Hematopoietic multipotent progenitor cell (in vitro differentiated cells): ENCODE results near the gene ENTPD3. TPM values are rescaled to one million over a fixed set of nuclear protein-coding genes. Genes with fewer than 3 reads are reported as not detected.

Experiments used
- DNase-seq, 3 donors: peaks; one replicate each; pipeline ENCODE4 v3.0.0-alpha.2; 2011 to 2015; ENCODE audit warnings: low read depth in 2 of 3, low spot score in 2 of 3
- total RNA-seq: library from RNA; depleted of rRNA; stranded (reverse); fragments of >200 nt; gene quantifications from one replicate; pipeline ENCODE4 v1.2.3, GENCODE V29; 2012

ENTPD3 gene
- total RNA-seq, 1 donor: not detected

GRCh38 chr3:40398346-40398745 is 11.4 kb downstream of the ENTPD3 start:
- no peak for DNase-seq

- DNase-seq: no peak
These were observed 17.7 kb downstream of the ENTPD3 start for GRCh38 chr3:40404591-40405198.

GRCh38 chr3:40407007-40407406 is 20.0 kb downstream of the ENTPD3 start:
- DNase-seq: no peak

- DNase-seq: no peak
These were observed 20.6 kb downstream of the ENTPD3 start for GRCh38 chr3:40407611-40408010.

GRCh38 chr3:40414270-40414669 is 27.3 kb downstream of the ENTPD3 start:
- no peak for DNase-seq

GRCh38 chr3:40417845-40418543 is 31.0 kb downstream of the ENTPD3 start:
- no peak for DNase-seq

- DNase-seq: no peak
These were observed 35.9 kb downstream of the ENTPD3 start for GRCh38 chr3:40422861-40423260.

GRCh38 chr3:40427045-40427669 is 40.2 kb downstream of the ENTPD3 start:
- no peak for DNase-seq

- no peak for DNase-seq
These were observed 45.8 kb downstream of the ENTPD3 start for GRCh38 chr3:40432793-40433192.

- DNase-seq: no peak
These were observed 50.9 kb downstream of the ENTPD3 start for GRCh38 chr3:40437889-40438288.

- no peak for DNase-seq
These were observed 58.1 kb downstream of the ENTPD3 start for GRCh38 chr3:40445062-40445461.

GRCh38 chr3:40445880-40446279 is 58.9 kb downstream of the ENTPD3 start:
- no peak for DNase-seq

GRCh38 chr3:40450438-40450837 is 63.5 kb downstream of the ENTPD3 start:
- no peak for DNase-seq

- no peak for DNase-seq
These were observed 64.6 kb downstream of the ENTPD3 start for GRCh38 chr3:40451551-40451950.

- DNase-seq: no peak
These were observed 65.1 kb downstream of the ENTPD3 start for GRCh38 chr3:40452057-40452456.

- DNase-seq: no peak
These were observed 65.5 kb downstream of the ENTPD3 start for GRCh38 chr3:40452562-40452875.

- DNase-seq: peak; percentile 82 to 99 (median 99)
These were observed 66.1 kb downstream of the ENTPD3 start for GRCh38 chr3:40452876-40453730.

- no peak for DNase-seq
These were observed 66.9 kb downstream of the ENTPD3 start for GRCh38 chr3:40453933-40454332.

GRCh38 chr3:40455328-40455727 is 68.3 kb downstream of the ENTPD3 start:
- no peak for DNase-seq

- no peak for DNase-seq
These were observed 69.4 kb downstream of the ENTPD3 start for GRCh38 chr3:40456279-40456939.
